MM.1S (cell line): ENCODE measurements around the gene MLLT11.

ENCODE experiments used
- DNase-seq: peaks from one replicate; pipeline ENCODE4 v3.0.0-alpha.2; 2015
- H2AFZ ChIP-seq: fragments of 300-600 bp; sonication (generic); 2 replicates; pipeline ENCODE4 v1.6.0; 2016; ENCODE audit warnings: antibody characterized with exemption, low read length
- H3F3A ChIP-seq: fragments of 300-600 bp; sonication (generic); 2 replicates; pipeline ENCODE4 v1.6.1; 2016; ENCODE audit warnings: mild to moderate bottlenecking, antibody characterized with exemption, low read length, moderate library complexity, mixed read lengths; ENCODE audit not compliant: insufficient read depth
- H3K27ac ChIP-seq: fragments of 300-600 bp; sonication (generic); 2 replicates; pipeline ENCODE4 v1.5.1; 2016; ENCODE audit warnings: mild to moderate bottlenecking, low read length
- H3K27me3 ChIP-seq: fragments of 300-600 bp; sonication (generic); replicated peaks from 2 replicates; pipeline ENCODE4 v1.6.0; 2016; ENCODE audit warnings: low read length; ENCODE audit not compliant: insufficient read depth
- H3K36me3 ChIP-seq: fragments of 300-600 bp; sonication (generic); replicated peaks from 2 replicates; pipeline ENCODE4 v1.6.1; 2016; ENCODE audit warnings: mild to moderate bottlenecking, low read length, mixed read lengths; ENCODE audit not compliant: insufficient read depth
- H3K4me1 ChIP-seq: fragments of 300-600 bp; sonication (generic); 2 replicates; pipeline ENCODE4 v1.6.1; 2016; ENCODE audit warnings: low read length, mixed read lengths
- H3K4me2 ChIP-seq: fragments of 300-600 bp; sonication (generic); 2 replicates; pipeline ENCODE4 v1.6.0; 2016; ENCODE audit warnings: low read depth, low read length
- H3K4me3 ChIP-seq: fragments of 300-600 bp; sonication (generic); 2 replicates; pipeline ENCODE4 v1.5.1; 2016; ENCODE audit warnings: low read length, mixed read lengths
- H3K79me2 ChIP-seq: fragments of 300-600 bp; sonication (generic); 2 replicates; pipeline ENCODE4 v1.6.1; 2016; ENCODE audit warnings: mixed run types, low read length, mixed read lengths
- H3K9ac ChIP-seq: fragments of 300-600 bp; sonication (generic); 2 replicates; pipeline ENCODE4 v1.6.1; 2016; ENCODE audit warnings: low read length, mixed read lengths
- H3K9me2 ChIP-seq: fragments of 300-600 bp; sonication (generic); replicated peaks from 2 replicates; pipeline ENCODE4 v1.6.1; 2016; ENCODE audit warnings: mild to moderate bottlenecking, low read length, mixed read lengths; ENCODE audit not compliant: insufficient read depth
- H3K9me3 ChIP-seq: fragments of 300-600 bp; sonication (generic); replicated peaks from 2 replicates; pipeline ENCODE4 v1.6.1; 2016; ENCODE audit warnings: mild to moderate bottlenecking, low read length, mixed read lengths; ENCODE audit not compliant: insufficient read depth
- H4K20me1 ChIP-seq: fragments of 300-600 bp; sonication (generic); 2 replicates; pipeline ENCODE4 v1.6.1; 2016; ENCODE audit warnings: mild to moderate bottlenecking, low read length, moderate library complexity, mixed read lengths; ENCODE audit not compliant: insufficient read depth
- EZH2 ChIP-seq: fragments of 300-600 bp; sonication (generic); optimal IDR thresholded peaks from 2 replicates; pipeline ENCODE3; 2017; ENCODE audit warnings: low read depth, mild to moderate bottlenecking, antibody characterized with exemption, low read length, mixed read lengths
- EZH2phosphoT487 ChIP-seq: fragments of 300-600 bp; sonication (generic); IDR thresholded peaks from 2 replicates; pipeline ENCODE4 v1.6.1; 2018; ENCODE audit warnings: antibody characterized with exemption, low read length
- TF ChIP-seq, protein P1 (sequence below): fragments of 300-600 bp; sonication (generic); IDR thresholded peaks from 2 replicates; pipeline ENCODE4 v1.5.1; 2016; ENCODE audit warnings: antibody characterized with exemption, low read length, mixed read lengths

MLLT11 gene

GRCh38 chr1:151054971-151055547 is 5.1 kb upstream of the MLLT11 start:
- Histone ChIP-seq H3K4me2 (no peak overlapping the region), H3K79me2 (peaks cover 57% of the 10 kb centered on the region), H4K20me1 (no peaks in the 10 kb centered on the region; the same call in 1 of the 2 replicates), H3K27ac (no peak overlapping the region), H3K9me3 (no peaks in the 10 kb centered on the region), H3K9me2 (no peaks in the 10 kb centered on the region), H3K4me3 (no peak overlapping the region), H3K36me3 (peaks cover 19% of the 10 kb centered on the region), H3K4me1 (peaks cover 43% of the 10 kb centered on the region), H2AFZ (no peak overlapping the region), H3F3A (peaks cover 28% of the 10 kb centered on the region), H3K9ac (no peak overlapping the region), H3K27me3 (no peaks in the 10 kb centered on the region)
- no peak for TF ChIP-seq EZH2phosphoT487
- no peak for DNase-seq

DNA sequence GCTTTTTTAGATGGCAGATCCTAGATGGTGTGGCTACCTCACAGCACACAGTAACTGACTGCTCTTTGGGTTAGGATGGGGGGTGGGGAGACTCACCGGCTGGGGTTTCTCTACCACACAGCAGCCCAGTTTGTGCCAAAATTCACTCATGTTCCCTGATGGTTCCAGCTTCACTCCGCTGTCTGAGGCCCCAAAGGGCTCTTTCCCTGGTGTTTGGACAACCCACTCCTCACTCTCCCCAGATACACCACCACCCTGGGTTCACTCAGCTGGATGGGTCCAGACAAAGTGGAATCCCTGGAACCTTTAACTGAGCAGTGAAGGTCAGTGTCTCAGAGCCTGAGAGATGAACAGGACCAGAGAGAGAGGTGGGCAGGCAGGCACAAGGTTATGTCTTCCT is 4.6 kb upstream of the MLLT11 start:
- Histone ChIP-seq H3F3A (peaks cover 26% of the 10 kb centered on the region), H3K36me3 (peaks cover 19% of the 10 kb centered on the region), H3K9me3 (no peaks in the 10 kb centered on the region), H3K9me2 (no peaks in the 10 kb centered on the region), H3K27ac (no peak overlapping the region; the same call in 1 of the 2 replicates), H3K4me2 (peak overlapping the region; percentile 96; the same call in 1 of the 2 replicates), H3K4me3 (no peak overlapping the region), H2AFZ (no peak overlapping the region), H4K20me1 (no peaks in the 10 kb centered on the region; the same call in 1 of the 2 replicates), H3K27me3 (no peaks in the 10 kb centered on the region), H3K79me2 (peaks cover 57% of the 10 kb centered on the region), H3K4me1 (peaks cover 39% of the 10 kb centered on the region), H3K9ac (peak overlapping the region; percentile 18; the same call in 1 of the 2 replicates)
- DNase-seq = no peak
- TF ChIP-seq EZH2 = no peak
- TF ChIP-seq, protein P1, sequence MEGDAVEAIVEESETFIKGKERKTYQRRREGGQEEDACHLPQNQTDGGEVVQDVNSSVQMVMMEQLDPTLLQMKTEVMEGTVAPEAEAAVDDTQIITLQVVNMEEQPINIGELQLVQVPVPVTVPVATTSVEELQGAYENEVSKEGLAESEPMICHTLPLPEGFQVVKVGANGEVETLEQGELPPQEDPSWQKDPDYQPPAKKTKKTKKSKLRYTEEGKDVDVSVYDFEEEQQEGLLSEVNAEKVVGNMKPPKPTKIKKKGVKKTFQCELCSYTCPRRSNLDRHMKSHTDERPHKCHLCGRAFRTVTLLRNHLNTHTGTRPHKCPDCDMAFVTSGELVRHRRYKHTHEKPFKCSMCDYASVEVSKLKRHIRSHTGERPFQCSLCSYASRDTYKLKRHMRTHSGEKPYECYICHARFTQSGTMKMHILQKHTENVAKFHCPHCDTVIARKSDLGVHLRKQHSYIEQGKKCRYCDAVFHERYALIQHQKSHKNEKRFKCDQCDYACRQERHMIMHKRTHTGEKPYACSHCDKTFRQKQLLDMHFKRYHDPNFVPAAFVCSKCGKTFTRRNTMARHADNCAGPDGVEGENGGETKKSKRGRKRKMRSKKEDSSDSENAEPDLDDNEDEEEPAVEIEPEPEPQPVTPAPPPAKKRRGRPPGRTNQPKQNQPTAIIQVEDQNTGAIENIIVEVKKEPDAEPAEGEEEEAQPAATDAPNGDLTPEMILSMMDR = no peak
- no peak for TF ChIP-seq EZH2phosphoT487

- peak; percentile 71 for DNase-seq
- Histone ChIP-seq H3K4me3 (peak overlapping the region; percentile 24), H3K9ac (peak overlapping the region; percentile 18; the same call in 1 of the 2 replicates), H3K79me2 (peaks cover 57% of the 10 kb centered on the region), H3K27ac (peak overlapping the region; percentile 76), H3K9me2 (no peaks in the 10 kb centered on the region), H3K4me1 (peaks cover 38% of the 10 kb centered on the region), H2AFZ (no peak overlapping the region), H3K4me2 (peak overlapping the region; percentile 96), H3K27me3 (no peaks in the 10 kb centered on the region), H3F3A (peaks cover 25% of the 10 kb centered on the region), H4K20me1 (no peaks in the 10 kb centered on the region; the same call in 1 of the 2 replicates), H3K36me3 (peaks cover 19% of the 10 kb centered on the region), H3K9me3 (no peaks in the 10 kb centered on the region)
- TF ChIP-seq, protein P1 = no peak
- TF ChIP-seq EZH2phosphoT487 (no peak), EZH2 (no peak)
Observed at GRCh38 chr1:151056149-151056548, 4.0 kb upstream of the MLLT11 start.

DNA sequence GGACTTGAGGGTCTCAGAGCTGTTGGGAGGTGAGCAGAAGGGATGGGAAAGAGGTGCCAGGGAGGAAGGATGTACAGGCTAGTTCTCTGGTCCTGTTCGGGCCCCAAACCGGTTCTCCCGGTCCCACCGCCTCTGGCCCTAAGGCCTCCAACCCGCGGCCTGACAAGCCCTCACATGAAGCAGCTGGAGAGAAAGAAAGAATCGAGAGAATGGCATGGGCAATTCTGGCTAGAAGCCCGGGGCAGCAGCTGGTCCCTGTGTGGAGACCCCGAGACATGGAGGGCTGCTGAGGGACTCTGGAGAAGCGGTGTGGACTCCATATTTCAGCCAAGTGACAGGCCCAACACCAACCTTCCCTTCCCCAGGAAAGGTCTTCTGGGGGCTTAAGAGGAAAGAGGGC is 1.5 kb upstream of the MLLT11 start:
- H3F3A ChIP-seq = peaks cover 21% of the 10 kb centered on the region
- H3K9me3 ChIP-seq = no peaks in the 10 kb centered on the region
- TF ChIP-seq EZH2 = no peak
- TF ChIP-seq, protein P1 = no peak
- no peak for TF ChIP-seq EZH2phosphoT487
- H3K4me3 ChIP-seq = peak overlapping the region; percentile 91
- H3K27ac ChIP-seq = peak overlapping the region; percentile 76
- peak overlapping the region; percentile 83 for H3K9ac ChIP-seq
- H3K4me2 ChIP-seq = peak overlapping the region; percentile 96
- H3K36me3 ChIP-seq = peaks cover 19% of the 10 kb centered on the region
- H3K4me1 ChIP-seq = peaks cover 33% of the 10 kb centered on the region
- H3K9me2 ChIP-seq = no peaks in the 10 kb centered on the region
- H2AFZ ChIP-seq = peak overlapping the region; percentile 82; the same call in 1 of the 2 replicates
- no peak for DNase-seq
- H3K79me2 ChIP-seq = peaks cover 57% of the 10 kb centered on the region
- H3K27me3 ChIP-seq = no peaks in the 10 kb centered on the region
- H4K20me1 ChIP-seq = no peaks in the 10 kb centered on the region
